SH-SY5Y (cell line): Measurements from ENCODE around the gene MCOLN1.

Experiments used
- GATA2 ChIP-seq: IDR thresholded peaks from 2 replicates; pipeline ENCODE4 v1.6.1; 2011; ENCODE audit warnings: mild to moderate bottlenecking, low read depth, low read length
- GATA3 ChIP-seq: IDR thresholded peaks from 2 replicates; pipeline ENCODE4 v1.6.1; 2011; ENCODE audit warnings: low read depth, mild to moderate bottlenecking, low read length, moderate library complexity

DNA sequence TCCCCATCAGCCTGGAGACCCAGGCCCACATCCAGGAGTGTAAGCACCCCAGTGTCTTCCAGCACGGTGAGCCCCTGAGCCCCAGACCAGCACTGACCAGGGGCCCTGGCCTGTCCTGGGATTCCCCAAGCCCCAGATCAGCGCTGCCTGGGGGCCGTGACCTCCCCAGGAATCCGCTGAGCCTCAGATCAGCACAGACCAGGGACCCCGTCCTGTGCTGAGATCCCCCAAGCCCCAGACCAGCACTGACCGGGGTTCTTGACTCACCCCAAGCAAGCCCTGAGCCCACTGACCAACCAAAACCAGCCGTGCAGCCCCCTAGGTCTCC, 5.7 kb downstream of the MCOLN1 start:
- no peak for TF ChIP-seq GATA2
- no peak for TF ChIP-seq GATA3
